GM21526 (cell line): ENCODE data around the gene LRP5.

Experiments used
- ATAC-seq: cut with Tn5 transposase; IDR thresholded peaks from one replicate; pipeline ENCODE4 v1.9.1; 2021; ENCODE audit warnings: moderate library complexity; ENCODE audit not compliant: unreplicated experiment, low FRiP score

Gene LRP5

DNA sequence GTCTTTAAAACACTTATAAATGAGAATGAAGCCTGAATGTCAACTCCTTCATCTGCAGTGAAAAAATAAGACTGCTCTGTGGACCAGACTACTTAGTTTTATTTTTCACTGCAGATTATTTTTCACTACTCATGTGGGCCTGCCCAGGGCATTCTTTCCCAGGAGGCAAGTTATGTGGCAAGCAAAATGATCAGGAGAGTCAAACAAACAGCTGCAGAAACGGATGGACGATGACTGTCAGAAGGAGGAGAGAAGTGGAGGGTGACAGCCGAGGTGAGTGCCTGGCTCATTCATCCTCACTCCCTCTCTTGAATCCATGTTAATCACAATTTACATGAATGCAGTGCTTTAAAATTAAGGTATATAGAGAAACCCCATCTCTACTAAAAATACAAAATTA lies 5.8 kb upstream of the LRP5 start:
- no peak for ATAC-seq

DNA sequence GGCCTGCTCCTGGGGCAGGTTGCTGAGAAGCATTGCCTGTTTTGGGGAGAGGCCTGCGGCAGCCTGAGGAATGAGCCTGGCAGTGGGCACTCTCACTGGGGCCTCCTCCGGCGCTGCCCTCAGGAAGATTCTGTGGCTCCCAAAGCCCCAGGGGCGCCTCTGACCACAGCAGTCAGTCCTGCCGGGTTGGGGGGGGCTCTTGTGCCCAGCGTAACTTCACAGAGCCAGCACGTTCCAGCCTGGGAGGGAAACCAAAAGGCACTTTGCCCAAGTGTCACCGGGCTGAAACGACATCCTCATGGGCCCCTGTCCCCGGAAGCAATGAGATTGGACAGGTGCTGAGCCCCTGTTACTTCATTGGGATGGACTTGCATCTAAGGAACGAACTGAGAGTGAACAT lies 4.3 kb upstream of the LRP5 start:
- ATAC-seq = no peak

DNA sequence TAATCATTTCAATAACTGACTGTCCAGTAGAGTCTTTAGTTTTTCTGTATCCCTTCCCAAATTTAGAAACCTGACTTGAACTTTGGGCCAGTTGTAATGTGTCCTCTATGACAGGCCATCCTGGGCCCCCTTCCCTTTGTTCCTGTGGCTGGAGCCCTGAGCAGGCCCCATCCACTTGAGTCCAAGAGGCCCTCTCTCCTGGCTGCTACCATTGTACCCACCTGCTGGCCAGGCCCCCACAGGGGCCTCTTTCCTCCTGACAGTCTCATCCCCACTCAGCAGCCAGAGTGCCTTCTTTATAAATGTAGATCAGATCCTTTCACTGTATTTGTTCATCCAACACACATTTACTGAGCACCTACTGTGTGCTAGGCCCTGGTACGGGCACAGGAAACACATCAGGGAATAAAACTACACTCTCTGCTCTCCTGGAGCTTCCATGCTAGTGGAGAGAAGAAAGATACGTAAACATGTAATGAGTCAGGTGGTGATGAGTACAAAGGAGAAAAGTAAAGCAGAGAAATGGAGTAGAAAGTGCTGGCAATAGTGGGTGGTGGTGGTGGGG lies 2.7 kb upstream of the LRP5 start:
- ATAC-seq = no peak

DNA sequence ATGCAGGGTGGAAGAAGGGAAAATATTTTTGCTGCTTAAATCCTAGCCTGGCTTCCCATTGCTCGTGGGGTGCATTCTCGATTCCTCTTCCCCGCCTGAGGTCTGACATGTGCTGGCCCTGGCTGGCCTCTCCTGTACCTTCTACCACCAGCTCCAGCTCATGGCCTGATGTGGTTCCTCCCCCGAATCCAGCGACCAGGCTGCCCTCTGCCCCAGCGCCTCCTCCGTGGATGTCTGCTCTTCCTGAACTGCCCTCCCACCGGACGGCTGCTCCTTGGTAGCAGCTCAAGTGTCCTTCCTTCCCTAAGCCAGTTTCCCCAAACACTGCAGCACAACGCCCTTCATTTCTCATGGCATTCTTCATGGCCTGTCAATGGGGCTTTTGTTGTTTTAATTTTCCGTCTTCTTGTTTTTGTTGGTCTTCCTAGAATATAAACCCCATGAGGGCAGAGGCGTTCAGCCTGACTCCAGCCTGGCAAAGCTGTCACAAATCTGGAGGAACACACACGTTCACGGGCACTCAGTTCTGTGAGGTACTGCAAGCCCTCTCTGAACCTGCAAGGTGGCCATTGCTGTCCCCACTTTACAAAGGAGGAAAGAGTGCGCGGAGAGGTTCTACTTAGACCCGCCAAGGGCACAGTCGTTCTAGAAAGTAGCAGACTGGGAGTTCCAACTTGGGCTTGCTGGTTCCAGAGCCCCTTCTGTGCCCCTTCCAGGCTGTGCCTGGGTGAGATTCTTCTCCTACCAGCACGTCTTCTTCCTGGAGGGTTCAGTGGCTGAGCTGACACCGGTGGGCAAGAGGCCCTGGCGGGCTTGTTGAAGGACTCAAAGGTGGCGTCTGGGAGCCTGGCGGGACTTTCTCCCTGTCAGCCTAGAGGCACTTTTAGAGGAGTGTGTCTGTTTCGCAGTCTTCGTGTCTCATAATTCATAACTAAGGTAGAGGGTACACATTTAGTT lies 953 bp upstream of the LRP5 start:
- no peak for ATAC-seq

DNA sequence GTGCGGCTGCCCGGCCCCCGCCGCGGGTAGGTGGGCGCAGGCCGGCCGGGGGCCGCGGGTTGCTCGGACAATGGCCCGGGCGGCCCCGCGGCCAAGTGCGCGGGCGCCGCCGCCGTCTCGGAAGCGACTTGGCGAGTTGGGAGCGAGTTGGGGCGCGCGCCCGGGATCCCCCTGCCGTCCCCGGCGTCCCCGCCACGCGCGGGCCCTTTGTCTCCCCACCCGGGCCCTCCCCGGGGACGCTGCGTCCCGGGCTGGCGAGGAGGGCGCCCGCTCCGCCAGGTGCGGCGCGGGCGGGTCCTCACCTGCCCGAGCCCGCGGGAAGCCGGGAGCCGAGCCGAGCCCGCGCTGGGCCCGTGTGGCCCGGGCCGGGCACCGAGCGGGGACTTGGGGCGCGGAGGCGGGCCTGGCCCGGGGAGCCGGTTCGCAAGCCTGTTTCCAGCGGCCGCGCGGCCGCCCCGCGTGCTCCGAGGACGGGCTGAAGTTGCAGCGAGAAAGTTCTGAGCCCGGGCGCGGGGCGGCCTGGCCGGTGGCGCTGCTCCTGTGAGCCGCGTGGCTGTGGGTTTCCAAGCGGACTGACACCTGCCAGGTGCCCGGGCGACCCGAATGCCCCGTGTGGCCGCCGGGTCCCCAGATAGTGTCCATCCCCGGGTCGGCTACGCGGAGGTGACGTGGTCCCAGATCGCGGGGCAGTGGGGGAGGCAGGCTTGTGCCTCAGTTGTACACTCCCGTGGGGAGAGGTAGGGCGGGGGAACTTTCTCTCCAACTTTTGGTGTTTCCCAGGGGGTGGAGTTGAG lies 586 bp downstream of the LRP5 start:
- no peak for ATAC-seq

DNA sequence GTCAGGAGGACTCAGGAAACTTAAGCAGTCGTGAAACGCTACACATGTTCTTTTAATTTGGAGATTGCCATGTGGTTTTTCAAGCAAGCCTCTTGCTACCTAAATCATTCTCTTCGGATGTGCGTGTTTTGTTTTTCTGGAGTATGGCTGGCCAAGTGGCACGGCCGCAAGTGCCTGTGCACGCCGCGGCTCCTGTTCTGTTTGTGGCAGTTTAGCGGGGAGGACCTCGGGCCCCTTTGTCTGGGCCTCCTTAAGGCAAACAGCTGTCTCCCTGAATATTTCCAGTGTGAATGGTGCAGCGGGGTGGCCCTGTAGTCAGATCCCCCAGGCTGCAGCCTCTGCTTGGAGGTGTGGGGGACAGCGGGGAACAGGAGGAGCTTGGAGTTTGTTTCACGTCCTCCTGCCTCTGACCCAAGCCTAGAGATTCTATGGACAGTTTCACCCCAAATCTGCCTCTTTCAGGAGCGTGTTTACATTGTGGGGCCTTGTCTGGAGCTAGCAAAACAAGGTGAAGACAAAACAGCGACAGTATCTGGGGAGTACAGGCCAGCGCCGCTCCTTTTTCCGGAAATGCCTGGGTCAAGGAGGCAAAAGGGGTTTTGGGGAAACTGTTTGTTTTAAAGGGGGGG lies 1.3 kb downstream of the LRP5 start:
- no peak for ATAC-seq

DNA sequence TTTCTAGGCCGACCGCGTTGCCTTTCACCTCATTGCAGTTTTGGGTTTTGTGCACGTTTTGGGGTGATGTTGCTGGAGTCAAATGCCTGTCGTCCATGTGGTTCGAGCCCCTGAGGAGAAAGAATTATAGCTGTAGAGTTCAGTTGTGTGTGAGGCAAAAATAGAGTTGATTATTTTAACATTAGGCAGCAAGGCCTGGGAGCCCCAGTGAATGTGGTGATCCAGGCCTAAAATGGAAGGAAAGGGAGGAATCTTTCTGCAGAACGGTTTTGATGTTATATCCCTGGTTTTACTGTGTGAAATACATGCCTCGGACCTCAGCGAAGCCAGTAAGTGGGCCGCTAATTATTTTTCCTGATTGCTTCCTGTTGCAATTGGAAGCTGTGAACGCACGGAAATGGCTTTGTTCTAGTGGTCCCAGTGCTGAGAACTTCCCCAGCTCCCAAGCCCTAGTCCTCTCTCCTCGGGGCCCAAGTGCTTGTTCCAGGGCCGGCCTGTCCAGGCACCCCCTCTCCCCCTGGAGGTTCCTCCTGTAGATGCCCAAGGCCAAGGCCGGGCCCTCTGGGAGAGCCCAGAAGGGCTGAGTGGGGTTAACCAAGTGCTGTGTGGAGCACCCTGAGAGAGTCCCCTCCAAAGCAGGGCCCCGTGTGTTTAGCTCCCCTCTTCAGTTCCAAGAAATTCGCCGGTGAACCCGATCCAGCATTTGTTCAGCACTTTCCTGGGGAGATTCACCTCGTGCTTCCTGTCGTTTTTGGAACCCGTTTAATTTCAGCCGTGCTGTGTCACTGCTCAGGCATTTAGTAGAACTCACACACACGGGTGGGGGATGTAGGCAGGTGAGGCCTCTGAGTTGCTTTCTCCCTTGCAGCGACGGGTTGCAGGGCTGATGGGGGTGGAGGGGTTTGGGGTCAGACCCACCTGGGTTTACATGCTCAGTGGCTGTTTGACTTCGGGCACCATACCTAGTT lies 2.1 kb downstream of the LRP5 start:
- ATAC-seq = no peak

DNA sequence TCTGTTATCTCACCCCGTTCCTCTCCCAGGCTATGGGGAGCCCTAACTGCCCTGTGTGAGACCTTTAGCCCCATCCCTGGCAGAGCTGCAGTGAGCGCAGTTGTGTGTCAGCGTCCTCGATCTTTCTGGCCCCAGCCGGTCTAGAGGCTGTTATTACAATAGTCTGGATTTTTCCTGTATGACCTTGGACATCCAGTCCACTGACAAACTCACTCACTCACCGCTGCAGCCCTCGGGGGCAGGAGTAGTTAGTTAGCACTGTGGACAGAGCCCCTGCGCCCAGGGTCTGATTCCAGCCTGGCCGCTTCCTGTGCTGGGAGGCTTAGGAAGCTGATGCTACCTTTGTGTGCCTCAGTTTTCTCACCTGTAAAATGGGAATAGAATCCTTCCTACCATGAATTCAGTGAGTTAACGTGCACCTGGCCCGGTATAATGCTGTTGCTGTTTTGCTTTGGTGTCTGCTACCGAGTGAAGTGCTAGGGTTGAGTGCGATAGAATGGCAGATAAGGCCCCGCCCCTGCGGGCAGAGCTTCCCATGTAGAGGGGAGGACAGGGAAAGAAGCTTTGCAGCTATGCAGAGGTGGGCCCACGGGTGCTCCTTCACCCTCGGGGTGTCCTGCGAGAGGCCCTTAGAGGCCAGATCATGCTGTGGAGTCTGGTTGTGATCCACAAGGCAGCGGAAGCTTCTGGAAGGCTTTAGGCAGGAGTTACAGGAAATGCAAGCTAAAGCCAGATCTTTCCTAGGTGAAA lies 3.0 kb downstream of the LRP5 start:
- no peak for ATAC-seq

DNA sequence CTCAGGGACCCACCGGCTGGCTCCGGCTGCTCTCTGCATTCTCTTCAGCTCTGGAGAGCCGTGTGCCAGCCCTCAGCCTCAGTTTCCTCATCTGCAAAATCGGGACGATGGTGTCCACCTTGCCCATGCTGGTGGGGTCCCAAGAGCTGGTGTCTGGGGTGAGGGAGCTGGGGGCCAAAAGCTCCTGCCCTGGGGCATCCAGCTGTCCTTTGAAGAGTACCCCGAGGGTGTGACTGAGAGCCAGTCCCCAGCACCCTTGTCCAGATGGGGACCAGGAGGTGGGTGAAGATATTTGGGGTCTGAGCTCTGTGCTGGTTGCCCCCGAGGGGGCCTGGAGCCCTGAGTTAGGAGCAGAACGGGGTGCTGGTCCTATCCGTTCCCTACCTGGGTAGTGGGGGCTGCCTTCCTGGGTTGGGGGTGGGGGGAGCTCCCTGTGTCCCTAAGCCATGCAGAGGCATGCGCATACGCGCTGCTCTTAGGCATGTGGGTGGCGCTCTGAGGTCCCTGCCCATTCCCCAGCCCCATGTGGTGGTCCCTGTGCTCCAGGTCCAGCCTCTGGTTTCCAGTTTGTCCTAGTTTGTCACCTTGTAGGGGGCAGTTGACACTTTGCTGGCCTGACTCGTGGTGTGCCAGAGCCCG lies 4.9 kb downstream of the LRP5 start:
- ATAC-seq = no peak

DNA sequence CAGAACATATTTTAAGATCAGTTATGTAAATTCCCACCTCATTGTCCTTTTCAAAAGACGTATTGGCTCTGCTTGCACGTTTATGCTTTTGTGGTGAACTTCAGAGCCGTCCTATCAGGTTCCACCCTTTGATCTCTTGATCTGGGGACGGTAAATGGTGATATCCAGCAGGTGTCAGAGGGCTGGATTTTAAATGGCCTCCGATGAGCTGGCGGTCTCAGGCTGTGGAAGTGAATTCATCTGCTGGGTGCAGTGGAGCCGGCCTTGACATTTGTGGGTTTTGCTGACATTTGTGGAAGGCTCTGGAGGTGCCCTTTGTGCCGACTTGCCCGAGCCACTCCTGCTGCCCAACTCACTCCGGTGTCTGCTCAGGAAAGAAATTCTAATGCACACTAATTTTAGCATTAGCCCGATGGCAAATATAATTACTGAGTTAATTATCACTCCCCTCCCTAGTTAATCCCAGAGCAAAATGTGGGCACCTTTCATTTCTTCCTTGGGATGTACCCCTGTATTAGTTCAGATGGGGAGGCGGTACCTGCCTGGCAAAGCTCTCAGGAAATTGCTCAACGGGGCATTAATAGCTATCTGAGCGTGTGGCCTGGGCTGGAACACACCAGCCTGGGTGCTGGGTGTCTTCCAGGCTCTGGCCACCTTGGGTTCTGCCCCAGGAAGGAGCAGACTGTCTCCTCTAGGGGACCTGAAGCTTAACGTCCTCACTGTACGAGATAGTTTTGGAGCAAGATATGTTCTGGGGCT lies 9.1 kb downstream of the LRP5 start:
- ATAC-seq = no peak

DNA sequence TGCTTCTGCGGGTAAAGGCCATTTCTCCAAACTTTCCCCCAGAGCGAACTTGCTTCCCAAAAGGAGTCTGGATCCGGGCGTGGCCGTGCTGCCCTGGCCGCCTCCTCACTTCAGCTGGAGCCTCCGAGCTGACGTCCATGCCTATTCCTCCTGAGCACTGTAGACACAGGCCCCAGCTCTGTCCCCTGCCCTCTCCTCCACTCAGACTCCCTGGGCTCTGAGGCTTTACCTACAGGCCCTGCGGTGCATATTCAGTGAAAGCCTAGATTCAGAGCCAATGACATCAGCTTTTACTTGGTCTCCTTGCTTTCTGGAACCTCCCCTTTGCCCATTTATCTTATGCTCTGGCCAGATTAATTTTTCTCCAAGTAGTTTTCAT lies 9.7 kb downstream of the LRP5 start:
- no peak for ATAC-seq

DNA sequence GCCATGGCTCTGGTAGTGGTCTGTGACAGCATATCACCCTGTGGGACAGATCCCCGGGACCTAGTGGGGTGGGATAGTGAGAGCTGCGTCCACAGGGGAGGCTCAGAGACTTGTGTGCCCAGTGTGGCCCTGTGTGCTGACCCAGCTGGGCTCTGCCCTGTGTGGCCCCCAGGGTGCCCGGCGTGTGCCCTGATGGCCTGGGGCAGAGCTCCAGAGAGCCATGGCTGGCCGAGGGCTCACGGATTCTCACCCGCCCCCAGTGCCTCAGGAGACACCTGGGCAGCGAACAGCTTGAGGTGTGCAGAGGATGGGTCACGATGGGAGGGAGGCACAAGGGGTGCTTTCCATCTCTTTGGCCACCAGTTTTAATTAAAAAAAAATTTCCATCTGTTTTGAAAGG lies 11.8 kb downstream of the LRP5 start:
- no peak for ATAC-seq

DNA sequence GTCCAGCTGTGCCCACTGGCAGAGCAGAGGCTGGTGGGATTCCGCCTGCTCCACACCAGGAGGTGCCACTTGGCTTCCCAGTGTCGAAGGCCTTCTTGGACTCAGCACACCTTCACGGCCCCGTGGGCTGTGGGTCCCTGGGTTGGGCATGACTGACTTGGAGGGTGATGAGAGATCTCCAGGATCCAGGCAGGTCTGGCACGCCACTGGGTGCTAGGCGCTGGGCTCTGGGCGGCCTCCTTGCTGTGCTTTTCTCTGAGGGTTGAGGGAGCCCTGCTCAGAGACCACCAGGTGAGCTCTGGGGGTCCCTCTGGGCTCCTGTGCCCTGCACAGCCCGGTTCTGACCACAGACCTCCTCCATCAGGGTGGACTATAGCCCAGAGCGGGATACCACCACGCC lies 12.3 kb downstream of the LRP5 start:
- ATAC-seq = no peak

DNA sequence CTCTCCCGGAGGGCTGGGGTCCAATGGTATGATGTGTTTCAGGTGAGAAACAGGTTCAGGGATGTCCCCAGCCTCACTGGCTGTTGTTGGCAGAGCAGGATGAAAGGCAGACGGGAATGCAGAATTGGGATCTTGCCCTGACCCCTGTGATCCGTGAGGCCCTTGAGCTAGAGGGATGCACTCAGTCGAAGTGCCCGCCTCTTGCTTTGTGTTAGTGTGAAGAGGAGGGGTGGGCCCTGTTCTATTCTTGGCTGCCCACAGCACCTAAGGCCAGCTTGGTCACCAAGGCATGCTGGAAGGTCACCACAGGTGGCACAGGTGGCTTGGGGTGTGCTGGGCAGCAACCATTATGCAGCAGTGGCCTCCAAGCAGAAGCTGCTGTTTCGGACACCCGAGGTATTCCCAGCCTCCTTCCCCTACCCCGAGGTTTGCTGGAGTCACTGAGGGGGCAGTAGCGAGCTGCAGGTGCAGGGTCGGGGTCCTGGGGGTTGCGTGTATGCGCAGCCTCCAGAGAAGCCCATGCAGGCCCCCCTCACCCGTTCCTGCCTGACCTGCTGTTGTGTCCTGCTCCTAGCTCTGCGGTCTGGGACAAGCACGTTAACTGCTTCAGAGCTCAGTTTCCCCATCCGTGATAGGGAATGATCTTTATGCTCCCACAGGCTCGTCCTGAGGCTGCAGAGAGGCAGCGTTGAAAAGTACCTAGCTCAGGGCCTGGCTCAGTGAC lies 13.0 kb downstream of the LRP5 start:
- no peak for ATAC-seq

DNA sequence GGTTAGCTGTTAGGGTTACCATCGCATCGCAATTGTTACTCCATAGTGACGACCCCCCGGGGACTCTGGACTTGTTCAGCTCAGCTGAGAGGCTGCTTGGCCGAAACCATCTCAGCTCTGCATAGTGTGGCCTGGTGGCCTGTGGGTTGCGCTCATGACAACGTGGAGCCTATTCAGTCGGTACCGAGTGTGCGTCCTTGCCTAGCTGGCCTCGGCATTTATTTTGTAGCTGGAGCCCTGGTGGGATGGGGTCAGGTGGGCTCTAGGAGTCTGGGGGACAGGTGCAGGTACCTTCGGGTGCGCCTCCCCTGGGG lies 13.5 kb downstream of the LRP5 start:
- no peak for ATAC-seq

DNA sequence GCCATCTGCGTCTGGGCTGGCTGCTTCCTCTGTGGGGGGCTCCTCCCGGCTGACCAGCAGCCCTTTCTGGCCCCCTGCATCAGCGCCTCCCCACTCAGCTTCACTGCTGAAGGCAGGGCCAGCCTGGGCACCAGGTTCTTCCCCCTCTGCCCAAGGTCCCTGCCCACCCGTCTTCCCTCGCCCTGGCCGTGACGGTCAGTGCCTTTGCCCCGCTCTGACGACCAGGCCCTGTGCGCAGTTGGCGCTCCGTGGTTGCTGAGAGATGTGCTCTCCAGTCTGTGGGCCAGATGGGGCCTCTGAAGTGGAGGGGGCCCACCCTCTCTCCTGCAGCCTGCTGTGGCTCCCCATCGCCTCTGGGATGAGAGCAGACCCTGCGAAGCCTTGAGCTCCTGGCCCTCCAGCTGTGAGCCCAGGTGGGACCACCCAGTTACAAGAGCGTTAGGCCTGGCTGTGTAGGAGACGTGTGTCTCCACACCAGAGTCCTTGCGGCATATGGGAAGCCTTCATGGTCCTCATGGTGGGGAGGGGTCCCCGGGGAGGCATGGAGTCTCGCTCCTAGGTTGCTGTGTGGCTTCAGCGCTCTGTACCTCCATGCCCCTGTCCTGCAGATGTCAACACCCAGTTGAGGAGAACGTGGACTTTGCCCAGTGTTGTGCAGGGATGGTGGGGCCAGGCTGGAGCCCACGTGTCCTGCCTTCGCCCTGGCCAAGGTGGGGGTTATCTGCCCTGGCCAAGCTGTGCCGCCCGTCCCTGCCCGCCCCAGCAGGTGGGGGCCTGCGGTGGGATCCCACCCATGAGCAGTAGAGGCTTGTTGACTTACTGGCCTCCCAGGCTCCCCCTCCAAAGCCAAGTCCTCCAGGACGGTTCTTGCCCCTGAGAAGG lies 14.2 kb downstream of the LRP5 start:
- no peak for ATAC-seq
